Smooth muscle cell (in vitro differentiated cells): ENCODE results near the gene SRPX2. TPM values are rescaled to one million over a fixed set of nuclear protein-coding genes. Genes with fewer than 3 reads are reported as not detected.

Experiments used
- DNase-seq: peaks from one replicate; lab custom pipeline; 2025; ENCODE audit not compliant: unreplicated experiment; lab: John Stamatoyannopoulos, UW
- H2AFZ ChIP-seq: fragments of 200-600 bp; sonication (generic); 2 replicates; pipeline ENCODE4 v1.6.0; 2016; ENCODE audit warnings: antibody characterized with exemption, low read depth, mild to moderate bottlenecking
- H3F3A ChIP-seq: fragments of 200-600 bp; sonication (generic); 2 replicates; pipeline ENCODE4 v1.6.0; 2017; ENCODE audit warnings: antibody characterized with exemption, low read depth
- H3K27ac ChIP-seq: fragments of 200-600 bp; sonication (generic); 2 replicates; pipeline ENCODE4 v1.5.1; 2016; ENCODE audit warnings: low read depth, mild to moderate bottlenecking
- H3K27me3 ChIP-seq: fragments of 200-600 bp; sonication (generic); 2 replicates; pipeline ENCODE4 v1.6.1; 2016; ENCODE audit warnings: low read depth, mild to moderate bottlenecking
- H3K36me3 ChIP-seq: fragments of 200-600 bp; sonication (generic); 2 replicates; pipeline ENCODE4 v1.5.1; 2016; ENCODE audit warnings: low read depth
- H3K4me1 ChIP-seq: fragments of 200-600 bp; sonication (generic); 2 replicates; pipeline ENCODE4 v1.5.1; 2016; ENCODE audit warnings: low read depth
- H3K4me2 ChIP-seq: fragments of 200-600 bp; sonication (generic); 2 replicates; pipeline ENCODE4 v1.6.0; 2016; ENCODE audit warnings: mild to moderate bottlenecking
- H3K4me3 ChIP-seq: fragments of 200-600 bp; sonication (generic); 2 replicates; pipeline ENCODE4 v1.5.1; 2016; ENCODE audit warnings: mild to moderate bottlenecking
- H3K79me2 ChIP-seq: fragments of 200-600 bp; sonication (generic); 2 replicates; pipeline ENCODE4 v1.6.0; 2016; ENCODE audit warnings: low read depth, mild to moderate bottlenecking
- H3K9ac ChIP-seq: fragments of 200-600 bp; sonication (generic); 2 replicates; pipeline ENCODE4 v1.6.0; 2016; ENCODE audit warnings: low read depth
- H3K9me3 ChIP-seq: fragments of 200-600 bp; sonication (generic); replicated peaks from 2 replicates; pipeline ENCODE4 v1.5.1; 2016; ENCODE audit warnings: low read depth
- H4K20me1 ChIP-seq: fragments of 200-600 bp; sonication (generic); 2 replicates; pipeline ENCODE4 v1.6.0; 2016; ENCODE audit warnings: low read depth
- WGBS: methylation state at CpG from one replicate; pipeline ENCODE4 v1.1.7; 2016; ENCODE audit warnings: low lambda C conversion rate; 5-methylcytosine and 5-hydroxymethylcytosine counted together
- polyA plus RNA-seq: library from polyadenylated mRNA; unstranded; fragments of >200 nt; fragmentation: Nextera tagmentation; extraction: Ambion mirVana; gene quantifications from 2 replicates; pipeline ENCODE4 v1.2.1, GENCODE V29; 2016
- total RNA-seq: library from RNA; depleted of rRNA; stranded (reverse); fragments of >200 nt; gene quantifications from 2 replicates; pipeline ENCODE4 v1.2.3, GENCODE V29; 2014
- TF ChIP-seq, protein P1 (sequence below): fragments of 200-600 bp; sonication (generic); IDR thresholded peaks from 2 replicates; pipeline ENCODE4 v1.5.1; 2017; ENCODE audit warnings: borderline replicate concordance, mild to moderate bottlenecking, antibody characterized with exemption; ENCODE audit not compliant: insufficient read depth, poor library complexity, severe bottlenecking

Gene SRPX2
- total and polyA plus RNA-seq, 2 experiments from 2014 or later, result 118 to 215 TPM

DNA sequence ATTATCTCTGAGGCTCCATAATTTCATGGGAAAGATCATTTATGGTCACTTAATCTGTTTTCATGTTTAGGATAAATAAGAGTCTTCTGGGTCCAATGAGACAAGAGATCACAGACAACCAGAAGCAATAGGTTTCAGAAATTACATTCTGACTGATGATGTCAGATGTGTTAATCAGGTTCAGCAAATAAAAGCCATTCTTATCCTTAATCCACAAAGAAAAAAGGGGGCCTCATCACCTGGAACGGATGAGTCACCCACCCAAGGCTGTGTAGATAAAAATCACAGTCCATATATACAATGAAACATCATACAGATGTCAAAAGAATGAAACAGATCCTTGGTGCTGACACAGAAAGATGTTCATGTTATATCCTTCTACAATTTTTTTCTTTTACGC lies 51.3 kb downstream of the SRPX2 start:
- no peak for DNase-seq
- Histone ChIP-seq H3K4me1 (no peaks in the 10 kb centered on the region), H3K4me3 (no peak overlapping the region), H2AFZ (no peak overlapping the region), H3K27me3 (no peaks in the 10 kb centered on the region), H4K20me1 (no peaks in the 10 kb centered on the region), H3K27ac (no peak overlapping the region), H3K9ac (no peak overlapping the region), H3K36me3 (no peaks in the 10 kb centered on the region), H3K4me2 (no peak overlapping the region), H3F3A (no peaks in the 10 kb centered on the region), H3K9me3 (no peaks in the 10 kb centered on the region), H3K79me2 (no peaks in the 10 kb centered on the region)
- TF ChIP-seq, protein P1, sequence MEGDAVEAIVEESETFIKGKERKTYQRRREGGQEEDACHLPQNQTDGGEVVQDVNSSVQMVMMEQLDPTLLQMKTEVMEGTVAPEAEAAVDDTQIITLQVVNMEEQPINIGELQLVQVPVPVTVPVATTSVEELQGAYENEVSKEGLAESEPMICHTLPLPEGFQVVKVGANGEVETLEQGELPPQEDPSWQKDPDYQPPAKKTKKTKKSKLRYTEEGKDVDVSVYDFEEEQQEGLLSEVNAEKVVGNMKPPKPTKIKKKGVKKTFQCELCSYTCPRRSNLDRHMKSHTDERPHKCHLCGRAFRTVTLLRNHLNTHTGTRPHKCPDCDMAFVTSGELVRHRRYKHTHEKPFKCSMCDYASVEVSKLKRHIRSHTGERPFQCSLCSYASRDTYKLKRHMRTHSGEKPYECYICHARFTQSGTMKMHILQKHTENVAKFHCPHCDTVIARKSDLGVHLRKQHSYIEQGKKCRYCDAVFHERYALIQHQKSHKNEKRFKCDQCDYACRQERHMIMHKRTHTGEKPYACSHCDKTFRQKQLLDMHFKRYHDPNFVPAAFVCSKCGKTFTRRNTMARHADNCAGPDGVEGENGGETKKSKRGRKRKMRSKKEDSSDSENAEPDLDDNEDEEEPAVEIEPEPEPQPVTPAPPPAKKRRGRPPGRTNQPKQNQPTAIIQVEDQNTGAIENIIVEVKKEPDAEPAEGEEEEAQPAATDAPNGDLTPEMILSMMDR, result no peak
- 54% methylated on average over 2 of the region's 2 CpGs for WGBS

DNA sequence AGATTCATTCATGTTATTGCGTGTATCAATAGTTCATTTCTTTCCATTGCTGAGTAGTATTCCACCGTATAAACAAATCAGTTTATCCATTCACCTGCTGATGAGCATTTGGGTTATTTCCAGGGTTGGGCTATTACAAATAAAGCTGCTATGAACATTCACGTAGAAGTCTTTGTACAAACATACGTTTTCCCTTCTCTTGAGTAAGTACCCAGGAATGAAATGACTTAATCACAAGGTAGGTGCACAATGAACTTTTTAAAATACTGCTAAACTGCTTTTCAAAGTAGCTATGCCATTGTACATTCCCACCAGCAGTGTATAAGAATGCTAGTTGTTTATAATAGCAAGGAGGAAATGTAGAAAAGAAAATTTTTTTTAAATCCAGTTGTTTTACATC lies 52.0 kb downstream of the SRPX2 start:
- no peaks in the 10 kb centered on the region for H3K79me2 ChIP-seq
- H3K27me3 ChIP-seq, result no peaks in the 10 kb centered on the region
- no peaks in the 10 kb centered on the region for H3K36me3 ChIP-seq
- H3K9ac ChIP-seq, result no peak overlapping the region
- no peaks in the 10 kb centered on the region for H3F3A ChIP-seq
- WGBS, result 51% methylated on average over 4 of the region's 4 CpGs
- H2AFZ ChIP-seq, result no peak overlapping the region
- H4K20me1 ChIP-seq, result no peaks in the 10 kb centered on the region
- no peak overlapping the region for H3K27ac ChIP-seq
- no peaks in the 10 kb centered on the region for H3K9me3 ChIP-seq
- H3K4me1 ChIP-seq, result no peaks in the 10 kb centered on the region
- no peak for DNase-seq
- H3K4me3 ChIP-seq, result no peak overlapping the region
- H3K4me2 ChIP-seq, result no peak overlapping the region
- TF ChIP-seq, protein P1, result no peak

DNA sequence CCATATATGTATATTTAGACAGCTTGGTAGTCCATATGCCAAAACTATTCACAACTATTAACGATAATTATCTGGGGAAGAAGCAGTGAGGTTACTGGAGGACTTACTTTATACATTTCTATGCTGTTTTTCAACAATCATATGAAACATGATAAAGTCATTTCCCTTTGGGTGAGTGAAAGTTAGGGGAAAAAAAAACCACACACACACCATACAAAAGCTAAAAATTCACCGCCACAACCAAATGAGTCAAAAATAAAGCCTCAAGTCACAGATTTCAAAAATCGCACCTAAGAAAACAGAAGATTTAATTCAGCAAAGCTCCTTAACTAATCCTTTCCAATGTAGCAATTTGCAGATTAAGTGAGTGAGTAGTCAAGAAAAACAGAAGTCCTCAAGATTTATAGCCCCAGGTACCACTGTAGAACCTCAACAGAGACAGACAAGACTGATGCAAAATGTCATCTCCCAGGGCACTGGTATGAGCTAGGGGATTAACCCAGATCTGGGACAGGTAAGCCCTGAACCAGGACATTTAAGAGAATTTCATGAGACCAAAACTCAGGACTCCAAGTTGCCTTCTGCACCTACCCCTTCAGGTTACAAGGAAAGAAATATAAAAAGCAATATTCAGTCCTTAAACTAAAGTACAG lies 52.8 kb downstream of the SRPX2 start:
- no peak overlapping the region for H2AFZ ChIP-seq
- 71% methylated on average over 3 of the region's 3 CpGs for WGBS
- no peaks in the 10 kb centered on the region for H4K20me1 ChIP-seq
- no peaks in the 10 kb centered on the region for H3K9me3 ChIP-seq
- no peak overlapping the region for H3K4me2 ChIP-seq
- H3F3A ChIP-seq, result no peaks in the 10 kb centered on the region
- no peak for DNase-seq
- no peaks in the 10 kb centered on the region for H3K4me1 ChIP-seq
- H3K36me3 ChIP-seq, result no peaks in the 10 kb centered on the region
- H3K4me3 ChIP-seq, result no peak overlapping the region
- TF ChIP-seq, protein P1, result no peak
- H3K79me2 ChIP-seq, result no peaks in the 10 kb centered on the region
- H3K9ac ChIP-seq, result no peak overlapping the region
- H3K27ac ChIP-seq, result no peak overlapping the region
- H3K27me3 ChIP-seq, result no peaks in the 10 kb centered on the region

DNA sequence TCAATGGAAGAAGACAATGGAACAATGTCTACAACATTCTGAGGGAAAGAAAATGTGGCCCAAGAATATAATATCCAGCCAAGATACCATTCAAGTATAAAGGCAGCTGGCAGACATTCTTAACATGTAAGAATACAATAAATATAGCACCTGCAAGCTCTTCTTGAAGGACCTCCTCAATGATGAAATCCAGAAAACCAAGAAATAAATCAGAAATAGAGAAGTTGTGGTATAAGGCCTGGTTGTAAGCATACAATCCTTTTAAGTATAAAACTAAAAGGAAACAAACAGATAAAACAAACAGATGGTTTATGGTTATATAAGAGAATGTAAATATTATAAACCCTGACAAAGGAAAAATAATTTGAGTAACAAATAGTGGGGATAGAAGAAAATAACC lies 54.6 kb downstream of the SRPX2 start:
- Histone ChIP-seq H2AFZ (no peak overlapping the region), H3F3A (no peaks in the 10 kb centered on the region), H3K9ac (no peak overlapping the region), H3K4me1 (no peaks in the 10 kb centered on the region), H3K4me2 (no peak overlapping the region), H3K27me3 (no peaks in the 10 kb centered on the region), H3K36me3 (no peaks in the 10 kb centered on the region), H3K4me3 (no peak overlapping the region), H4K20me1 (no peaks in the 10 kb centered on the region), H3K79me2 (no peaks in the 10 kb centered on the region), H3K27ac (no peak overlapping the region), H3K9me3 (no peaks in the 10 kb centered on the region)
- DNase-seq, result no peak
- TF ChIP-seq, protein P1, result no peak
